ENCODE results near the gene FAM234B.
"Not testable (repeated sequence)": the region's sequence is repeated elsewhere in the genome, so short reads cannot be mapped to it uniquely, and the experiment has no call there.

FAM234B gene

GRCh38 chr12:13066014-13066413 lies 21.8 kb downstream of the FAM234B start:
- DNase-seq = no peak

DNA sequence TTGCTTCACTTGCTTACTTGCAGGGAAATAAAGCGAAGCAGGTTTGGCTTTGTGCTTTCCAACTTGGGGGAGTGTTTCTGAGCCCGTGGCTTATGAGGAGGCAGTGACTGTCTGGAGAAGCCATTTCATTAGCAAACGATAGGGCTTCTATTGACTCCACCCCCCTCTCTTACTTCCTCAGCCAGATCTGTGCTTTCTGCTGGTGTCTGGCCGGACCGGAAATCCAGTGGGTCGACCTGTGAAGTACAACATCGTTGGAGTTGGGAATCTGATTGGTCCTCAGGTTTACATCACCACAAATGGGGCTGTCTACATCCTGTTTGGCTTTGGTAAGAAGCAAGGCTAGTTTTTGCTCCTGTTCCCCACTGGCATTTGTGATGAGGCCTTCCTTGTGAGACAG lies 22.3 kb downstream of the FAM234B start:
- no peak for DNase-seq

DNA sequence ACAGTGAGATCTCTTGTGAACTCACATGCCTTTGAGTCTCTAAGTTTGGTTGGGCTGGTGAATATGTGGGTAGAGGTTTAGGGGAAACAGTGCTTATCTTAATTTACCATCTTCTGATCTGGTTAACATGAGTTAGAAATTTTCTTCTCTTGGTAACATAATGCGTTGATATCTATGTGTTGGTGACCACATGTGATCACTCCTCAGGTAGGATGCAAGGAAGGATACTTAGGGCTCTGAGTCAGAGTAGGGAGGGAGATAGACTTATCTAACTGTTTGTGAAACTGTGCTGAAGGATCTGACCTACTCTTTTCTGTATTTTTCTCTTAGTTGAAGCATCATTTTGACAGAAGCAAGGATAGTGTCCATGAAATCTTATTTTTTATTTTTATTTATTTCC lies 23.1 kb downstream of the FAM234B start:
- DNase-seq = no peak

DNA sequence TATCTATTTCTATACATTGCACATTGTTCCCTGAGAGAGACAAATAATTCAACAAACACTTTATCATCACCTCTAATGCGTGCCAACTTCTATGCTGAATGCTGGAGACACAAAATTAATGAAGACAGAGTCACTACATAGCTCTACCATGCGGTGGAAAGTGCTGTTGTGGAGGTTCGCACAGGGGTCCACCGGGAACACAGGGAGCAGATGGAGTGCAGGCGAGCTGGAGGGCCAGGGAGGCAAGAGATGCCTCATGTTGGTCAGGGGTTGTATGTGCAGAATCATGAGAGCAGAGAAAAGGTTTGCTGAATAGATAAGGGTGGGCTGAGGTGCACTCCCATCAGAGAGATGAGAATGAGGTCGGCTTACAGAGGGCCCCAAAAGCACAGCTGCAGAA lies 25.2 kb downstream of the FAM234B start:
- no peak for DNase-seq

GRCh38 chr12:13071305-13072280 lies 27.4 kb downstream of the FAM234B start:
- no peak for DNase-seq

GRCh38 chr12:13073173-13073572 lies 29.0 kb downstream of the FAM234B start:
- DNase-seq = no peak

GRCh38 chr12:13074396-13075117 lies 30.4 kb downstream of the FAM234B start:
- DNase-seq = no peak

GRCh38 chr12:13075118-13075480 lies 30.9 kb downstream of the FAM234B start:
- no peak for DNase-seq

DNA sequence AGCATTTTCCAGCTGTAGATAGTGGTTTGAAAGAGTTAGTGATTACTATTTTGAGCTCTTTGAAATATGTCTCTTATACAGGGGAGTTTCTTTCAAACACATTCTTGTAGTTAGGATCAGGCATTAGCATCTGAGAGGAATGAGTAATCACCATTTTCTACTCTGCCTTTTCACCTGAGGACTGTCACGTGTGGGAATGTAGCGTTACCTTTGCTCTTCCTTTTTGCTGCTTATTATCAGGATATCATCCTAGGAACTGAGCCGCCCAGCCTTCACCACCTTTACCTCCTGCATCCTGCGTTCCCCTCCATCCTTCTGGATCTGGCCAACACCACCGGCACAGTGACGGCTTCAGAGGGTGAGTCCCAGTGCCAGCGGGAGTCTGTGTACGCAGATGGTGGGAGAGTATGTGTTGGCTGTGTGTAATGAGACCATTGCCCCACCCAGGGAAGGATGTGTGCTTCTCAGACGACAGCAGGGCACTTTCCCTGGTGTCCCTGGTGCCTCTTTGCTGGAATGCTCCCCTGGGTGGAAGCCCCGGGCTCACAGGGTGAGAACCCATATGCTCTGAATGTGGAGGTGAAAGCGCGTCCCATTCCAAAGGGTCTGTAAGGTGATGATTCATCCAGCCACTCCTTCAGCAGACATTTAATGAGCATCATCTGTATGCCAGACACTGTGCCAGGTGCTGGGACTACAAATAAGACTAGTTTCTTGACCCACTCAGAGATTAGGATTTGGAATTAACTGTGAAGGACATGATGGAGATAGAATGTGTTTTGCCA lies 31.8 kb downstream of the FAM234B start:
- DNase-seq = no peak

DNA sequence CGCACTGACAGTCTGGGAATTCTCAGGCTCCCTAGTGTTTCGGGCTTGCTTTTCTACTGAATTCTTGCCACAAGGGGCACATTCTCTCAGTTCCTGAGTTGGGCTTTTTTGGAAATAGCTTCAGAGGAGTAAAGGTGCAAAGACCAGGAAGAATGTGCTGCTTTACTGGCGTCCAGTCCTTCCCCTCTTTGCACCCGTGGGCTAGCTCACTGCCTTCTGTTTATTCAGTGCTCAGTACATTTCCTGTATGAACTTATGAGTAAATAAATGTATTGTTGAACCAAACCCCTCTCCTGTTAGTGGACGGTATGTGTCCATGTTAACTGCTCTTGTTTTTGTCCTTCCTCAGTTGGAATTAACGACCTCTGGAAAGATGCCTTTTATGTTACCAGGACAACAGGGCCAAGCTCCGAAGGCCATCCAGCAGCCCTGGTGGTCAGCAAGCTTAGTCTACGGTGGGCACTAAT lies 35.3 kb downstream of the FAM234B start:
- no peak for DNase-seq

DNA sequence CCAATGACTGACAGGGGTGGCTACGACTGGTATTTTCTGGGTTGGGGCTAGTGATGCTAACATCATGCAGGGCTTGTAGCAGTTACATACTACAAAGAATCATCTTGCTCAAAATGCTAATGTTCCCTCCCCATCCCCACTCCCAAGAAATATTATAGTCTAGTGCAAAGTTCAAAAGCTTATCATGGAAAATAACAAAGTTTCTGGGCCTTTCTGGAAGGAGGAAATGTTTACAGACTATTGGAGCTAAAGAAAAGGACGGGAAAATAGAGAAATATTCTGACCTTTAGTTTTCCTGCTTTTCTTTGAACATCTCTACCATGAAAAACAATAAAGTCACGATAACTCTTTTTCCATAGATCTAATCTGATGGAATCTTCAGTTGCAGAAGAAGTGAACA lies 36.1 kb downstream of the FAM234B start:
- no peak for DNase-seq

DNA sequence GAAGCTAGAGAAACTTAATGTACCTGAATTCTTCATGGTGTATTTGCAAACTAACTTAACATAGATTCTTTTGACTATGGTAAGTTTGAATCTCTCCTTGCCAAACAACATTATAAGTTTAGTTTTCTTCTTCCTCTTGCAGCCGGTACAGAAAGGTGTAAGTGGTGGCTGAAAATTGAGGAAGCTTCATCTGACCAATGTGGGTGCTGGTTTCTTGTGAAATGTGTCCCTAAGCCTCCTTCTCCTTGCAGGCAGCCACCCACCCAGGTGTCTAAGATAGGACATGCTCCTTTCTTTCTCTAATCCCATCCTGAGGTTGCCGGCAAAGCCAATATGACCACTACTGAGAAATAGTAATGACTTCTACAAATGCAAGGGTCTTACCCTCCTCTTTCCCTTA lies 38.7 kb downstream of the FAM234B start:
- no peak for DNase-seq

- not testable (repeated sequence) for DNase-seq
Measured at GRCh38 chr12:13083638-13084037, 39.5 kb downstream of the FAM234B start.

GRCh38 chr12:13084898-13085640 lies 40.9 kb downstream of the FAM234B start:
- DNase-seq = no peak

GRCh38 chr12:13085968-13086686 lies 41.9 kb downstream of the FAM234B start:
- no peak for DNase-seq

DNA sequence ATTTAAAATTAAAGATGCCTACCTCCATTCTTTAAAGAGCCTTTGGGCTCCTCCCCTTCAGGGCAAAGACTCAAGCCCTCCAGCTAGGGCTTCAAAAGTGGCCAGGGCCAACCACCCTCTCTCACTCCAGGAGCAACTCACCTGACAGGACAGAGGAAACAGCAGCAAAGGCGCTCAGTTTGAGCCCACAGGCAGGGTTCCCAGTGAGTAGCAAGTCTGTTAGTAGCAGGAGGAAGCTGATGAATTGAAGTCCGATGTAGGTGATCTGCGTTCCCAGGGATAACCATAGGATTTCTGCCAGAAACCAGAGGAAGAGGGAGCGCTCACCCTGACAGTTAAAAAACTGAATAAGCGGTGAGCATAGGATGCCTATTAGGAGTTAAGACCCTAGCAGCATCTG lies 43.6 kb downstream of the FAM234B start:
- DNase-seq = no peak

DNA sequence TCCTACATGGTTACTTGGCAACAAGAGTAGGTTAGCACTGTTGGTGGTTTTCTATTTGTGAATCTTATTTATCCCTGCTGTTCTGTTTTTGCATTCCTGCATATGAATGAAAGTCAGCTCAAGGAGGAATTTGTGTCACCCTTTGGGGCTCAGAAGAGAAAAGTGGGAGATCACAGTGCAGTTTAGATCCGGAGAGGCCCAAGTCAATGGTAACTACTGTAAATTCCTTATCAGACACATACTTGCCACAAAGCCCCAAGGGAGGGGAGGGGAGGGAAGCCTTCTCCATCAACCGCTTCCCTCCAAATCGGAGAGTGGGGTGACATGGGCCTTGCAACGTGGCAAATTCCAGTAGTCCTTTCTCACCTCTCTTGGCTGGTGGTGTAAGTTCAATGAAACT lies 44.3 kb downstream of the FAM234B start:
- no peak for DNase-seq

GRCh38 chr12:13090054-13090453 lies 45.9 kb downstream of the FAM234B start:
- no peak for DNase-seq

- no peak for DNase-seq
Measured at GRCh38 chr12:13091832-13092231, 47.7 kb downstream of the FAM234B start.

DNA sequence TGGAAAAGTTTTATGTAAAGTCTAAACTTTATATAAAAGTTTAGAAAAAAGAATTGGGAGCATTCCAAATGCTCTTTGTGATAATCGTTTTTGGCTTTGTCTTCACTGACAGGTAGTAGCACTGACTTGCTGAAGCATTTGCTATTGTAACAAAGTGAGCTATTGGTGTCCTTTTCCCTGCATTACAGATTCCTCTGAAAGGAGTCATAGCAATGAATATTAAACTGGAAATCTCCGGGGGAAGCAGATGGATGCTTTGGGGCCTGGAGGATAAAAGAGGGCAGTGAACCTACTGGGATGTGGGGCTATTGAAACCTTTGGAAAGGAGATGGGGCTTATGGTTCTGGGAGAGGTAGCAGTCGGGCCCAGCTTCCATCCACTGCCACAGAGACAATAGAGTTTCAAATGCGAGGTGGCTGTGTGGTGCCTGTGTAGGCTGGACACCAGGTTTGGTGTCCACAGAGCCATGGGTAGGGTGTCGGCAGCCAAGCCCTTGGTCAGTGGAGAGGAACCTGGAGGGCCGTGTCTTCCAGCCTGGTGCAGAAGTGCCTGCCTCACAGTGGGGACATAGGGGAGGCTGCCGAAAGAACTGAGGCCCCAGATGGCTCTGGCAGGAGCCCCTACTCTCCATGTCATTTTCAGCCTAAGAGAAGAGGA lies 49.1 kb downstream of the FAM234B start:
- DNase-seq = no peak

DNA sequence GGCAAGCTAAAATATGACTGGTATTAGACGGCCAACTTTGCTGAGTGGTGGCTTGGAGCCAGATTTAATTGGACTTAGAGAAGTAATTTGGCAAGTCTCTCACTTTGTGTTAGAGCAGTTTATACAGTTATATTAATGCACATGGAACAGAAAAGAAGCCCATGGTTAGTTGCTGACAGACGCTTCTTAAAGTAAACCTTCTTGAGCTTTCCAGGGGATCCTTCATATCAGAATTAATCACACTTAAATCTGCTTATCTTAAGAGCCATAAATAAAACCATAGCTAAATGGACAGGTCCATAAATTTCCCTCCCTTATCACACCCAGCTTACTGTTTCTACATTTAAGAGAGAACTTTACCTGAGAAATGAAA lies 49.7 kb downstream of the FAM234B start:
- no peak for DNase-seq
